Mammary epithelial cell (primary cell): ENCODE measurements around the gene ATP4A.

ENCODE experiments used
- CTCF ChIP-seq, 2 donors: IDR thresholded peaks in 1 of 2; conservative IDR thresholded peaks in 1 of 2; 2 replicates each; pipeline ENCODE4 v1.5.1; 2011 to 2012; ENCODE audit warnings: inconsistent platforms in 2 of 2, low read length in 2 of 2, mild to moderate bottlenecking in 2 of 2, control low read depth in 1 of 2, low read depth in 1 of 2; ENCODE audit not compliant: insufficient read depth in 1 of 2; ENCODE audit errors: extremely low read depth in 1 of 2
- EZH2 ChIP-seq: IDR thresholded peaks from 2 replicates; pipeline ENCODE4 v1.6.1; 2012; ENCODE audit warnings: low read length, inconsistent platforms, borderline replicate concordance

GRCh38 chr19:35511337-35511736, 52.1 kb downstream of the ATP4A start:
- TF ChIP-seq CTCF (conservative IDR thresholded peaks at IDR 0.05 in 1 of 2, IDR thresholded peaks at IDR 0.05 in 1 of 2; ENCODE audit: extremely low read depth in 1 of 2, insufficient read depth in 1 of 2, low read depth in 1 of 2, low read length in 2 of 2) (no peak), EZH2 (no peak)
